C4-2B (cell line): ENCODE measurements around the gene MAPK14.

ENCODE experiments used
- CTCF ChIP-seq: fragments of 450-650 bp; conservative IDR thresholded peaks from 2 replicates; pipeline ENCODE4 v1.5.1; 2017; ENCODE audit warnings: mild to moderate bottlenecking
- ZFX ChIP-seq: fragments of 450-650 bp; IDR thresholded peaks from 2 replicates; pipeline ENCODE4 v1.6.1; 2017

- TF ChIP-seq CTCF (no peak), ZFX (no peak)
Measured at GRCh38 chr6:36110050-36110449, 82.4 kb downstream of the MAPK14 start.
